NCI-H2107 treated with DMSO at 0.1 percent for 48 hours (cell line): ENCODE measurements around the gene CMSS1.
"Not testable (repeated sequence)": the region's sequence is repeated elsewhere in the genome, so short reads cannot be mapped to it uniquely, and the experiment has no call there.

ENCODE experiments used
- DNase-seq: peaks from one replicate; lab custom pipeline; 2025; ENCODE audit not compliant: unreplicated experiment; lab: John Stamatoyannopoulos, UW

Gene CMSS1

DNA sequence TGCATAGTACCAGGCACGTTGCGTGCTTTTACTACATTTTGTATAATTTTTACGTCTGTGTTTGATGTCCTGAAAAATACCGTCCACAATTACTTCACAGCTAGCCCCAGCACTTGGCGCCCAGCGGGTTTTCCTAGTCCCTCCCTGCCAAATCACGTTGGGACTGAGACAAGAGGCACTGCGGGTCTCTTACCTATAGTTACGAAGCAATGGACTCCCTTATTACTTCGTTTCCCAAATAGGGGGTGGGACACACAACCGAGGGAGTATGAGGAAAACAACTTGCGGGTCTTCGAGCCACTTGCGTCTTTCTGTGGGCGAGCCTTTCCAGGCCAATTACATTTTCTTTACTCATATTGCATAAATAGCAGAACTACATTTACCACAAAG is 620 bp upstream of the CMSS1 start:
- DNase-seq = no peak

DNA sequence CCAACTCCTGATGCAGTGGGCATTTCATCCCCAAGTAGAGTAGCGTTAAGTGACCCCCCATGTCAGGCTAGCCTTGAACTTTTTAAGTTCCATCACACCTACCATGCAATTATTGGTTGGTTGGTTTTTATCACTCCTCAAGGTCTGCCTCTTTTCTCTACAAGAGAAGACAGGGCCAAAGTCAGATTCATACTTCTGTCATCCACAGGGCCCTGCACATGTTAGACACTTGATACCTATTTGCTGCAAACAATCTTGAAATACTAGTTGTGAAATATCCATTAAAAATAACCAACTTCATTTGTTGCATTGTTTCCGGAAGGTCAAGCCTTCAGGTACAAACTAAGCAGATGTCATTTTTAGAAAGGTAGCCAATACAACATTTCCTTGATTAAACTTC is 1.2 kb downstream of the CMSS1 start:
- no peak for DNase-seq

DNA sequence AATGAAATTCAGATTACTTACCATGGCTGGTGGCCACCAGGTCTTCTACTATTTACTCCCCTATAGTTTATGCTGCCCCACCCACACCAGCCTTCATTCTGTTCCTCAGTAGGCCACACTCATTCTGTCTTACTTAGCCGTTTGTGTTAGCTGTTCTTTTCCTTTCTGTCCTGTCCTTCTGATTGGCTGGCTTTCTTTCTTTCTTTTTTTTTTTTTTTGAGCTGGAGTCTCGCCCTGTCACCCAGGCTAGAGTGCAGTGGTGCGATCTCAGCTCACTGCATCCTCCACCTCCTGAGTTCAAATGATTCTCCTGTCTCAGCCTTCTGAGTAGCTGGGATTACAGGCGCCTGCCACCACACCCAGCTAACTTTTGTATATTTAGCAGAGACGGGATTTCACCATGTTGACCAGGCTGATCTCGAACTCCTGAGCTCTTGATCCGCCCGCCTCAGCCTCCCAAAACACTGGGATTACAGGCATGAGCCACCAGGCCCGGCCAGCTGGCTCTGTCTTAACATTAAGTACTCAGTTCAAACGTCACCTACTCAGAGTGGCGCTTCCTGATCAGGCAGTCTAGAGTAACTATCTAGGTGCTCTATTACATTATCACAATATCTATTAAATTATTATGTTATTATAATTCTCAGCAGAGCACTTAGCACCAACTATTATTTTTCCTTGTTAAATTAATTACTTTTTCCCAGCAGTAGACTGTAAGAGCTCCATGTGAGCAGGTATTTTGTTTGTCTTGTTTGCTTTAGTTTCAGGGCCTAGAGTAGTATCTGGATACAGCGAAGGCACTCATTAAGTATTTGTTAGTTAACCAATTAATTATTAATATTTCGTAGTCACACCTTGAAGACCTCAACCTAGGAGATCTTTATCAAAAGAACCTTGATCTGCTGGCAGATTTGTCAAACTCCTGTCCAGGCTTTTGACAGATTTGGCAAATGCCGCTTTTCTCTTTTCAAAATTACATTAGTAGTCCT is 6.4 kb downstream of the CMSS1 start:
- no peak for DNase-seq

DNA sequence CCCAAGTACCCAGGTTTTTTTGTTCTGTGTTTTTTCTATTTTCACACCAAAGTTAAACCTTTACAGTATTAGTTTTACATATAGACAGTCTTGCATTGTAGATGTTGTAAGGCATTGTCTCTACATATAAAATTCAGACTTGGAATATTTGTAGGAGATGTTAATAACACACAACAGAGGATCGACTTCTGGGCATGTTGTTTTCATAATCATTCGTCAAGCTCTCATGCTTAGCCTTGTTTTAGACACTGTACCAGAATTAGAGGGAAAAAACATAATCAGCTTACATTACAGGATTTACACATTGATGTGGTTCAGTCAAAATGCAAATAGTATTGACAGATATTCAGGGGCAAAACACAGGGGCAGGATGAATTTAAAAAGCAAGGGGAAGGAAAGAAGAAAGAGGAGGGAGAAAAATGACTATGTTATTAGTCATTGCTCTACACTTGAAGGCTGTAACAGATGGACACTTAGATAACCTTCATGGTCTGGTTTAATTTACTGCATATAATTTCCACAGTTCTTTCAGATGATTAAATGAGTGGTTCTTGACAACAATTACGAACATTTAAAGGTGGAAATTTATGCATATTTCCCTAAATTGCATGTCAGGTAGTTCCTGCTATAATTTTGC is 7.5 kb downstream of the CMSS1 start:
- DNase-seq = no peak

DNA sequence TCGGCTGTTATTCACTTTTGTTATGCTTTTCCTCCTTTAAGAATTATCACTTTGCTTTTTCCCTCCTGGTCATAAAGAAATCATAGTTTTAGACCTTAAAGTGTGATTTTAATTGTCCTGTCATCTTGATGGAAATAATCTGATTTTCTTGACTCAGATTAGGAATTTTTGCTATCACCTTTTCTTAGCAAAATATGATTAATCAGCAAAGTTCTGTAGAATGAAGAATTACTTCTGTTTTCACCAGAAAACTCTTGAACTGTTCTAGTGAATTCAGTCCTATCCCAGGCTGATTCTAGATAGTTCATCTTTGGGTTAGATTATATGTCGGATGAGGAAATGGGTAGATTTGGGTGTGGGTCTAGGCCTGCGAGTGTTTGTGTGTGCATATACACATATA is 12.2 kb downstream of the CMSS1 start:
- no peak for DNase-seq

DNA sequence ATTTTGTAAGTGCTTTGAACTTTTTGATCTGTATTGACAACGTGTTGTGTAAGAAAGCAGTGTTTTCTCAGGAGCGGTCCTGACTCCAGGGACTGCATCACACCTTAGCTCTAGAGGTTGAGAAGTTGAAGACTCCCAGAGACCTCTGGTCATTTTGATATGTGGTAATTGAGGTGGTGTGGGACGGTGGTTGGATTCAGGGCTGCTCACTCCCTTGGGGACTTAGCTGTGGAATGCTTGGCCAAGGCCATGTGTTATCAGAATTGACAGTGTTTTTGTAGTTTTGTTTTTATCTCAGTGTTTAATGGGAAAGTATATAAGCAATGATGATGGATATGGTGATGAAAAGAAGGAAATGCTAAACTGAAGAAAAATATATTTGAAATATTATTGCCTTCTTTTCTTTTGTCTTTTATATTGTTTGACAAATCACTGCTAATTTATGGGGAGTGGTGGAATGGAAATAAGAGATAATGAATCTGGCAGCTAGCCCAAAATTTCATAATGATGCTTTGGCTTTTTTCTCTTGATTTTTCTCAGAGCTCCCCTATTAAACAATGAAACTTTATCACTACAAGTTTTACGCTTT is 16.0 kb downstream of the CMSS1 start:
- DNase-seq = no peak

DNA sequence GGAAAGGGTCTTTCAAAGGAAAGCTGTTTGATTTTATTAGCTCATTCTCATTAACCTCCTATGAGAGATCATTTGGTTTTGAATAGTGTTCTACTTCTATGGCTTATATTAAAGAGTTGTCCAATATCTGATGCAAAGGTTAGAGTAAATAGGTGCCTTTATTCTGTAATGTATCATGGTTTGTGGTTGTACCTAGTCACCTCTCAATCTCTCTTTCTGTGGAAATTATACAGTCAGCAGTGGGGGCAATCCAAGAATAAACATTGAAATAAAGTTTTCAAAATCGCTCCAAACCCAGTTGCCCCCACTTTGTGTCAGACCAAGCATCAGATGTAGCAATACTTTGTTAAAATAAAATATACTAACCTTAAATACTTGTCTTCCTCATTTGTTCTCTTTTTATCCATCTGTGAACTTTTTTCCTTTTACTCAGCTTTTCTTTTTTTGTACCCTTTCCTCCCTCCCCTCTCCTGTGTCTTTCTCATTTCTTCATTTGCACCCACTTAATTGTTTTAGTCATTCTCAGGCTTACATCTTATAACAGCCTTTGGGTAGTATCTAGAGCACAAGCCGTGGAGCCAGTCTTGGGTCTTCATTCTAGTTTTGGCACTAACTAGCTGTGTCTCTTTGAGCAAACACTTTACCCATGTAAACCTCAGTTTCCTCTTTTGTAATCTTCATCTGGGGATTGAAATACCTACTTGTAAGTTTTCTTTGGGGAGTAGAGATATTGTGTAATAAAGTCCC is 16.7 kb downstream of the CMSS1 start:
- DNase-seq = no peak

DNA sequence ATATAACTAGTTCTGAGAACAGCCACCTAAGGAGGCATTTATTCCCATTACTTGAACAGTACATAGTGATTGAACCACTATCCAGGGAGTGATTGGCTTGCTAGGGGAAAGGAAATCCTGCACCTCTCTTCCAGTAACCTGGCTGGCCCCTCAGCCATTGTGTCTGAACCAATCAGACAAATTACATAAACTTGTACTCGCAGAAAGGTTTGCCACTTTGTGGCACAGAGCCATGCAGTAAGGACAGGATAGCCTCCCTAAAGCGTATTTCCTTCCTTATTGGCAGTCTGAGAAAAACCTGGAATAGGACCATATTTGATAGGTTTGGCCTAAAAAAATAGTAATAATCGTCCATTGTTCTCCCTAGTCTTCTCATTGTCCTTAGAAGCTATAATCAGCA is 19.0 kb downstream of the CMSS1 start:
- DNase-seq = no peak

DNA sequence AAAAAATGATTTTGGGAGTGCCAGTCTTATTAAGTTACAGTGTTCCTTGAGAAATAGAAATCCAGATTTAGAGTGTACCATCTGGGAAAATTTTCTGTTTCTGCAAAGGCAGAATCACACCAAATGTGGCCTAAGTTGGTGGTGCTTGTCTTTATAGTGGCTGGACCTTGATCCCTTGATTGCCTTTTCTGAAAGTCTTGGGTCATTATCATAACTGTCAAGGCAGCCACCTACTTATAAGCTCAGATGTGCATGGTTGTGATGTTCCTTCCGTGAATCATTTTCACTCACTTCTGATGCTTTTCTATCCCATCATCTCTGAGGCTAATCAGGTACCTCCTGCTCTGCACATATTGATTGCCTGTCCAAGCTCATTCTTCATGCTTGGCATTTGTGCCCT is 20.1 kb downstream of the CMSS1 start:
- no peak for DNase-seq

DNA sequence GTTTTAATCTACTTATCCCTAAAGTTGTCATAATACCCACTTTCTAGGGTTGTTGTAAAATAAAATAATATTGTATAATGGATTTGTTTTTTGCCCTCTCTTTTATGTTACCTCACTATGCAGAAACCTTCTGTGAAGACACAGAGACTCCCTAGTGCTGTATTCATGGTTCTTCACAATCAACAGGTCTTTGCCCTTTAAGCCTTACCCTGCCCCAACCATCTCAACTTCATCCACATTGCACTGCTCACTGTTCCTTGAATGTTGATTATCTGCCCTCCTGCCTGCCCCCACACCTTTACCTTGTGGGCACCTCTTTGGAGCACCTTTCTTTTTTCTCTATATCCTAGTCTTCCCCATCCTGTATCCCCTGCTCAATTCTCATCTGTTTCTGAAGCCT is 21.1 kb downstream of the CMSS1 start:
- DNase-seq = no peak

DNA sequence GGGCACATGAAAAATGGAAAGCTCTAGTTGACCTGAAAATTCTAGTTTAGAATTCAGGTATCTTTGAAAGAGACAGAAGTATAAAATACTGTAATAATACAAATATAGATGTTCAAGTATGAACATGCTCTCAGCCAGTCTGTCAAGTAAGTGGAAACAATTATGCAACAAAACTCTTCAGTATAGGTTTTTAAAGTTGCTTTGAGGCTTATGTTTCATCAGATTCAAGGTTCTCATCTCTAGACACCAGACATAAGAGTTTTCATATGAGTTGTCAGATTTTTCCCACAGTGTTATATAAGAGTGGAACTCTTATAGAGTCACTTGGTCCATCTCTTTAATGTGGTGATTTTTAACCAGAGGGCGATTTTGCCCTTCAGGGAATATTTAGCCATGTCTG is 22.0 kb downstream of the CMSS1 start:
- DNase-seq = no peak

DNA sequence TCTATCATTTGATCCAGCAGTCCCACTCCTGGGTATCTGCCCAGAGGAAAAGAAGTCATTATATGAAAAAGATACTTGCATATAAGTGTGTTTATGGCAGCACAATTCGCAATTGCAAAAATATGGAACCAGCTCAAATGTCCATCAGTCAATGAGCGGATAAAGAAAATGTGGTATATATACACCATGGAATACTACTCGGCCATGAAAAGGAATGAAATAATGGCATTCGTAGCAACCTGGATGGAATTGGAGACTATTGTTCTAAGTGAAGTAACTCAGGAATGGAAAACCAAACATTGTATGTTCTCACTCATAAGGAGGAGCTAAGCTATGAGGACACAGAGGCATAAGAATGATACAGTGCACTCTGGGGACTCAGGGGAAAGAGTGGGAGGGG is 24.3 kb downstream of the CMSS1 start:
- not testable (repeated sequence) for DNase-seq

DNA sequence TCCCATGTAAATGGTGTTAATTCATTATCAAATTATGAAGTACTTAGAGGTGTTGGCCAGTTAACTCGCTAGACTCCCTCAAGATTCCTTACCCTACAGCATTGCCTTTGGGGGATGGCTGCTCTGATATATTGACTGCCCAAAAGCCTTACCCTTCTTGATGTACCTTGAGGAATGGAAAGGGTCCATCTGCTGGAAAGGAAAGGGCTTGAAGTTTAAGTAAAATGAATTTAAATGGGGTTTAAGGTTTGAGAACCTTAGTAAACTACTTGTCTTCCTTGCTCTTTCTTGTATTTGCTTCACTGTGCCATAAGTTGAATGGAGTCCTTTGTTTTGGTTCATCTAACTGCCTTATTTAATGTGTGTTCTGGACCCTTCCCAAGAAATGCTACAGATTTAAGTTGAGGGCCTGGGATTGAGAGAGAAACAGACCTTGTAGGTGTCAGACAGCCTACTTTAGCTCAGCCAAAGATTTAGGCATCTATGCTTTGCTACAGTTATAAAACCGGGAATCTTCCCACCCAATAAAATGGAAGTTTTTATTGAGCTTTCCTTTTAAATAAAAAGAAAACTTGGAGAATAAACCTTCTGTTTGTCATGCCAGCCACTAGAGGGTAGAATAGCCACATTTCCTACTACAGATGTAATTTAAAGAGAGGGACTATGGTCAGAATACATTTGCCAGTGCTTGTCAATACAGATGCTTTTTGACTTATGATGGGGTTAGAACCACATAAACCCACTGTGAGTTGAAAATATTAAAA is 25.3 kb downstream of the CMSS1 start:
- DNase-seq = peak; percentile 73

DNA sequence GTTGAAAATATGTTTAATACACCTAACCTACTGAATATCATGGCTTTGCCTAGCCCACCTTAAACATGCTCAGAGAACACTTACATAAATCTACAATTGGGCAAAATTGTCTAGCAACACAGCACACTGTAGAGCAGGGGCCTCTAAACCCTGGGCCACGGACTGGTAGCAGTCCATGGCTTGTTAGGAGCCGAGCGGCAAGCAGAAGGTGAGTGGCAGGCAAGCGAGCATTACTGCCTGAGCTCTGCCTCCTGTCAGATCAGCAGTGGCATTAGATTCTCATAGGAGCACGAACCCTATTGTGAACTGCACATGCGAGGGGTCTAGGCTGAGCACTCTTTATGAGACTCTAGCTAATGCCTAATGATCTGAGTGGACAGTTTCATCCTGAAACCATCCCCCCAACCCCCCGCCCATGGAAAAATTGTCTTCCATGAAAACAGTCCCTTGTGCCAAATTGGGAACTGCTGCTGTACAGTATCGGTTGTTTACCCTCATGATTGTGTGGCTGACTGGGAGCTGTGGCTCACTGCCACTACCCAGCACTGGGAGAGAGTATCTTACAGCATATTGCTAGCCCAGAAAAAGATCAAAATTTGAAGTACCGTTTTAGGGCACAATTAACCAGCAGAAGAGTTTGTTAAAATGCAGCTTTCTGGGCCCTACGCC is 26.1 kb downstream of the CMSS1 start:
- DNase-seq = no peak

DNA sequence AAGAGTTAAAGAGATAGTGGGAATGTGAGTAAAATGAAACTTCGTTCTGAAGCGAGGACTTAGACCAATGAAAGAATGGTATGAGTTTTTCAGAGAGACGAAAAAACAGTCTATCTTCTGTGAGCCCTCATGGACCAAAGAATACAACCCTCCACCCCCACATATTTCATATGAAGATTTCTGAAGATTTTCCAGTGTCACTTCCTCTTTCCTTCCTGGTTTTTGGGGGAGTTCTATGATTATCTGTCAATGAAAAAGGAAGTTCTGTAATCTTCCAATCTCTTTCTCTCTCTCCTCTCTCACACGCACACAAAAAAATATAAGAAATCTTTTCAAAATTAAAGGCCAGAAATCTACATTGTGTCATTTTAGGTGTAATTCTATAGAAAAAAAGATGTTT is 27.7 kb downstream of the CMSS1 start:
- DNase-seq = no peak

DNA sequence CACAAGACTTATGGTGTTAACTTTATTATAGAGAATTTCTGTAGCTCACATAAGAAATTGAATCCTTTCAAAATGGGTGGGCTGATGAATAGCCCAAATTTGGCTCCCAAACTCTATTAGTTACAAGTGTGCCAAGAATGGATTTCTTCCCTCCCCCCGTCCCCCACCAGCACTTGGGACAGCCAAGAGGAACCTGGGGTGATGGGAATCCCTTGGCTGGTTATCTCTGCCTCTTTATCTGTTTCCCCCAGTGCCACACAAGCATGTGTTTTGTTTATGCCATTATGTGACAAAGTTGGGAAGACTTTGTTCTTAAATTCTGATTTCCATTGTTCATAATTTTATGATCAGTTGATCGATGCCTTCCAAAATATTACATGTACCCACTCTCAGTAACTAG is 28.3 kb downstream of the CMSS1 start:
- no peak for DNase-seq

DNA sequence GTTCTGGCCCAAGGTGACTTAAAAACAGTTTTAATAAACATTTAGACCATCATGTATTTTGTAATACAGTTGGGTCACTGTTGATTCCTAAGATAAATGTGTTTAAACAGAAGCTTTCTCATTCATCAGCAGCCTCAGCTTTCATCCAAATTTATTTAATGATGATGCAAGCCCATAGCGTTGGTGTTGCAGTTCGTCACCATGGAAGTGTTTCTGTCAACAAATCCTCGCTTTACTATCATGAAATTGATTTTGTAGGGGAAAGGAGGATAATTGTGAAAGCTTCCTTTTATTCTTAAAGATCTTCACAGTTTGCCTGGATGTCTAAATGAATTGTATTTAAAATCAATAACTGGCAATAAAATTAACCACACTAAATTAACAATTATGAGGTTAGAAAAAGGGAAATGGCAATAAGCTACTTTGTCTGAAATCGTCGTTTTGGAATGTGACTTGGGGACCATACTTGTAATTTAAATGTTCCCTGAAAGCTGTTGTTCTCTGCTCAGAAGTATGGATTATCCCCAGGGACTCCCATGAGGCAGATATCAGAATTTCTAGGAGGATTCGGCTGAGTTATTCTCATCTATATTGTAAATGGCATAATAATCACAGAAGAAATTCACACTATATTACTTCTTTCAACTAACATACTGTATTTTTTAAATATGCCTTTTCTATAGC is 29.0 kb downstream of the CMSS1 start:
- no peak for DNase-seq

DNA sequence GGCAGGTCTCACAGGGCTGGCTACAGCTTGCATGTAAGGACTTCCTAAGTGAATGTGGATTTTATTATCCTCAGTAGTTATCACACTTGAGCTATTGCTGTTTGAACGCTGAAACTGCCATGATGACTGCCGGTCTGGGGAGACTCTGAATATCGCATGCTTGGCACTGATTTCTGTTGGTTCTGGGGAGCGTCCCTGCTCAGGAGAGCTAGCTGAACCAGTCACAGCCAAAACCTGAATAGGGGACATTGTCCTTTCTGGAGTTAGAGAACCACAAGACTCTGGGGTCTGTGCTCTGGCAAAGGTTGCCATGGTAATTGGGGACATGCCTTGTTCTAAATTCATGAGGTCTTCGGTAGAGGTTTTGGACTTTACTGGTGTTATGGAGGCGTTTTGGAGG is 30.8 kb downstream of the CMSS1 start:
- no peak for DNase-seq

DNA sequence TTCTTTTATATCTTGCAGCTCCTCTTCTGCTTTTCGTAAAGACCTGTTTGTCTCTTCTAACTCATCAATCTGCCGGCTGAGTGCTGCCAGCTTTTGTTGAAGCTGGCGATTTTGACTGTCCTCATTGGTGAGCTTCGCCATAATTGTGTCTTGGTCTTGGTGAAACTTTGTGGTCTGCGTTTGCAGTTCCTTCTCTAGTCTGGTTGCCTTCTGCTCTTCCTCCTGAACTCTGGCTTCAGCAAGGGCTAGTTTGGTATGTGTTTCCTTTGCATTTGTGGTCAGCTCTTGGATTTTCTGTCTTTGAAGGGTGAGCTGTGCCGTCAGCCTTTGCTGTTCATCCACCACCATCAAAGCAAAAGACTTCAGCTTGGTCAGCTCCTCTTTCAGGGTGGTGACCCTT is 32.9 kb downstream of the CMSS1 start:
- no peak for DNase-seq

DNA sequence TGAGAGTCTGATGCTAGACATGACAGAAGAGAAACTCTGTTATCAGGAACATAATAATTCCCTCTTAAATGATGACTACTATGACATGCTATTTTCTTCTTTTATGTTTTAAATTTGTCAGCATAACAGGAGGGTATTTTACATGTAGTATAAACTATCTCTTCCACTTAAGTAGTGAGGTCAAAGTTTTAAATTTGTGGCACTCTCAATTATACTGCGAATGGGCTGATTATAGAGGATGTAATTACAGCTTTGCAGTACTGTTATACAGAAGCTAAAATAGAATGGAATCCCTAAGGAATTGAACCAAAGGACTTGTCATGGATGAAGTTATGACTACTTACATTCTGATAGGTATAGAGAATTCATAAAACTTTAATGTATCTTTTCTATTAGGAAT is 34.3 kb downstream of the CMSS1 start:
- DNase-seq = no peak
